ENCODE measurements around the gene HHIPL1. TPM values are rescaled to one million over a fixed set of nuclear protein-coding genes. Genes with fewer than 3 reads are reported as not detected.

HHIPL1 gene
- total RNA-seq, 1 experiment from 2014 or later: 2.6 TPM

DNA sequence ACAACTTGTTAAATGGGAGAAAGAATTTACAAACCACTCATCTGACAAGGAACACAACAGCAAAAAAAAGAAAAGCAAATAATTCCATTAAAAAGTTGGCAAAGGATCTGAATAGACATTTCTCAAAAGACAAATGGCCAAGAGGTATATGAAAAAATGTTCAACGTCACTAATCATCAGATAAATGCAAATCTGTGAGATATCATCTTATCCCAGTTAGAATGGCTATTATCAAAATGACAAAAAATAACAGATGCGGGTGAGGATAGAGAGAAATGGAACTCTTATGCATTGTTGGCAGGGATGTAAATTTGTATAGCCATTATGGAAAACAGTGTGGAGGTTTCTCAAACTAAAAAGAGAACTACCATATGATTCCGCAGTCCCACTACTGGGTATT, 69.0 kb downstream of the HHIPL1 start:
- no CpG with 5 or more reads among the region's 3 CpGs for WGBS (ENCODE audit: extremely low coverage, insufficient read length, low lambda C conversion rate)
- TF ChIP-seq, protein P1, sequence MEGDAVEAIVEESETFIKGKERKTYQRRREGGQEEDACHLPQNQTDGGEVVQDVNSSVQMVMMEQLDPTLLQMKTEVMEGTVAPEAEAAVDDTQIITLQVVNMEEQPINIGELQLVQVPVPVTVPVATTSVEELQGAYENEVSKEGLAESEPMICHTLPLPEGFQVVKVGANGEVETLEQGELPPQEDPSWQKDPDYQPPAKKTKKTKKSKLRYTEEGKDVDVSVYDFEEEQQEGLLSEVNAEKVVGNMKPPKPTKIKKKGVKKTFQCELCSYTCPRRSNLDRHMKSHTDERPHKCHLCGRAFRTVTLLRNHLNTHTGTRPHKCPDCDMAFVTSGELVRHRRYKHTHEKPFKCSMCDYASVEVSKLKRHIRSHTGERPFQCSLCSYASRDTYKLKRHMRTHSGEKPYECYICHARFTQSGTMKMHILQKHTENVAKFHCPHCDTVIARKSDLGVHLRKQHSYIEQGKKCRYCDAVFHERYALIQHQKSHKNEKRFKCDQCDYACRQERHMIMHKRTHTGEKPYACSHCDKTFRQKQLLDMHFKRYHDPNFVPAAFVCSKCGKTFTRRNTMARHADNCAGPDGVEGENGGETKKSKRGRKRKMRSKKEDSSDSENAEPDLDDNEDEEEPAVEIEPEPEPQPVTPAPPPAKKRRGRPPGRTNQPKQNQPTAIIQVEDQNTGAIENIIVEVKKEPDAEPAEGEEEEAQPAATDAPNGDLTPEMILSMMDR (conservative IDR thresholded peaks at IDR 0.05): no peak
- Histone ChIP-seq H3K14ac (ENCODE audit: insufficient read depth, low read length) (no peak overlapping the region), H4K20me1 (ENCODE audit: control insufficient read depth, insufficient read depth, insufficient read length) (no peaks in the 10 kb centered on the region), H3K18ac (ENCODE audit: insufficient read length, low read depth, low read length) (no peak overlapping the region), H3K79me1 (ENCODE audit: insufficient read depth, low read depth, low read length, poor library complexity, severe bottlenecking) (no peaks in the 10 kb centered on the region), H3K9ac (ENCODE audit: extremely low read depth, insufficient read length, low read length) (no peak overlapping the region), H3K23ac (ENCODE audit: insufficient read length, low read depth, low read length) (no peak overlapping the region), H3K23me2 (ENCODE audit: insufficient read length, low read depth, low read length, poor library complexity, severe bottlenecking) (no peaks in the 10 kb centered on the region), H2BK5ac (ENCODE audit: insufficient read length, low read length) (no peak overlapping the region), H2BK12ac (ENCODE audit: insufficient read length, low read depth, low read length) (no peak overlapping the region), H4K91ac (ENCODE audit: insufficient read length, low read depth, low read length) (no peak overlapping the region), H4K5ac (ENCODE audit: insufficient read length, low read depth, low read length) (no peak overlapping the region), H3K9me3 (ENCODE audit: control insufficient read depth, low read depth, low read length) (no peaks in the 10 kb centered on the region), H3K27me3 (ENCODE audit: insufficient read depth, low read length) (no peaks in the 10 kb centered on the region), H3K4me2 (ENCODE audit: insufficient read depth, insufficient read length, low read length) (no peak overlapping the region), H2BK20ac (ENCODE audit: low read depth, low read length, poor library complexity, severe bottlenecking) (no peak overlapping the region), H2BK15ac (ENCODE audit: low read depth, low read length) (no peak overlapping the region), H3K79me2 (ENCODE audit: insufficient read depth, low read length) (no peaks in the 10 kb centered on the region), H3K27ac (ENCODE audit: insufficient read length, low read depth, low read length) (no peak overlapping the region), H2AFZ (ENCODE audit: low read length) (no peak overlapping the region), H4K8ac (replicated peaks; ENCODE audit: insufficient read length, low read depth, low read length) (no peak overlapping the region), H3K4ac (ENCODE audit: low read depth, low read length) (no peak overlapping the region), H2AK5ac (ENCODE audit: insufficient read length, low read length) (no peak overlapping the region), H2BK120ac (ENCODE audit: low read depth, low read length, poor library complexity, severe bottlenecking) (no peak overlapping the region), H3K4me1 (ENCODE audit: insufficient read depth, low read length) (no peaks in the 10 kb centered on the region), H3K56ac (ENCODE audit: insufficient read length, low read depth, low read length) (no peak overlapping the region), H3T11ph (ENCODE audit: low read length) (no peak overlapping the region)
- H3K9me3 Mint-ChIP-seq: peaks cover 2 to 20% of the 10 kb centered on the region in 2 experiments; a peak in 4 of 5 replicates
- H3K36me3 Mint-ChIP-seq (ENCODE audit: insufficient read depth in 1 of 3, low read depth in 3 of 3): no peaks in the 10 kb centered on the region
- H3K27me3 Mint-ChIP-seq (ENCODE audit: low read depth): peaks cover 15% of the 10 kb centered on the region
- H3K4me1 Mint-ChIP-seq: peaks cover 10 to 11% of the 10 kb centered on the region in 2 experiments
- DNase-seq: no peak
- no peak overlapping the region for H3K4me3 Mint-ChIP-seq
- H3K27ac Mint-ChIP-seq: no peak overlapping the region

Measured in H9 (cell line).